ENCODE data around the gene ZFAND3.

GRCh38 chr6:37942606-37943376 lies 123.3 kb downstream of the ZFAND3 start:
- TF ChIP-seq POLR2A (IDR thresholded peaks at IDR 0.05): no peak
- TF ChIP-seq CTCF (IDR thresholded peaks at IDR 0.05): no peak
- no peak for TF ChIP-seq EP300 (IDR thresholded peaks at IDR 0.05)
